H1 (cell line): ENCODE data around the gene PTPRD. TPM values are rescaled to one million over a fixed set of nuclear protein-coding genes. Genes with fewer than 3 reads are reported as not detected.

Source experiments
- CTCF ChIA-PET: fragments of 300-600 bp; sonication (Branson Sonifier 250); formaldehyde crosslinking; loops from one replicate; lab custom pipeline; 2021; ENCODE audit not compliant: partially characterized antibody; lab: Charles Lee
- POLR2A ChIA-PET: fragments of 300-600 bp; sonication (Branson Sonifier 250); formaldehyde crosslinking; loops from one replicate; lab custom pipeline; 2021; ENCODE audit warnings: inconsistent platforms; ENCODE audit not compliant: partially characterized antibody; lab: Charles Lee
- DNase-seq, 2 experiments: peaks; one replicate each; pipeline versions ENCODE4 v3.0.0 to v3.0.0-alpha.2; 2010 to 2022; ENCODE audit warnings: low spot score in 2 of 2, low read depth in 1 of 2, mixed read lengths in 1 of 2
- FAIRE-seq: peaks from 2 replicates; lab custom pipeline; 2011; peaks lifted over from hg19 to GRCh38; lab: Jason Lieb, UNC
- H2AFZ ChIP-seq: 2 replicates; pipeline ENCODE4 v1.8.1; 2012; ENCODE audit warnings: low read length, inconsistent platforms
- H2AK5ac ChIP-seq: 2 replicates; pipeline ENCODE4 v1.6.1; 2013; ENCODE audit warnings: low read depth, low read length
- H2BK120ac ChIP-seq: replicated peaks from 2 replicates; pipeline ENCODE3; 2013; ENCODE audit warnings: low read depth, low read length, inconsistent platforms
- H2BK12ac ChIP-seq: 2 replicates; pipeline ENCODE4 v1.6.1; 2013; ENCODE audit warnings: low read depth, low read length
- H2BK15ac ChIP-seq: 2 replicates; pipeline ENCODE4 v1.6.1; 2013; ENCODE audit warnings: low read length
- H2BK20ac ChIP-seq: 2 replicates; pipeline ENCODE4 v1.6.1; 2013; ENCODE audit warnings: low read length
- H2BK5ac ChIP-seq: 2 replicates; pipeline ENCODE4 v1.6.1; 2013; ENCODE audit warnings: low read depth, low read length
- H3K14ac ChIP-seq: 2 replicates; pipeline ENCODE4 v1.6.1; 2013; ENCODE audit warnings: inconsistent platforms; ENCODE audit not compliant: insufficient read length
- H3K18ac ChIP-seq: 2 replicates; pipeline ENCODE4 v1.6.1; 2013; ENCODE audit warnings: low read length; ENCODE audit errors: extremely low read depth
- H3K23ac ChIP-seq: 2 replicates; pipeline ENCODE4 v1.6.1; 2013; ENCODE audit warnings: inconsistent platforms; ENCODE audit not compliant: insufficient read length
- H3K23me2 ChIP-seq: 2 replicates; pipeline ENCODE4 v1.6.1; 2013; ENCODE audit warnings: low read depth, low read length
- H3K27ac ChIP-seq: 2 replicates; pipeline ENCODE4 v1.6.1; 2011; ENCODE audit warnings: low read depth, low read length, inconsistent platforms
- H3K27me3 ChIP-seq, 4 experiments: replicated peaks in 1 of 4; 1 replicate in 1 of 4; 2 replicates in 3 of 4; pipeline versions ENCODE4 v1.6.1 to v1.8.1; 2011 to 2013; ENCODE audit warnings: low read length in 3 of 4, mild to moderate bottlenecking in 3 of 4, inconsistent platforms in 2 of 4, mixed read lengths in 2 of 4, moderate library complexity in 1 of 4; ENCODE audit not compliant: control insufficient read depth in 3 of 4, insufficient read depth in 3 of 4; ENCODE audit errors: extremely low read depth in 1 of 4
- H3K36me3 ChIP-seq, 4 experiments: 2 replicates each; pipeline versions ENCODE4 v1.6.1 to v1.8.1; 2011 to 2013; ENCODE audit warnings: mild to moderate bottlenecking in 4 of 4, low read length in 3 of 4, moderate library complexity in 2 of 4, control low read depth in 1 of 4, inconsistent platforms in 1 of 4; ENCODE audit not compliant: insufficient read depth in 4 of 4, control insufficient read depth in 2 of 4
- H3K4ac ChIP-seq: replicated peaks from 2 replicates; pipeline ENCODE3; 2013; ENCODE audit warnings: low read length, low read depth, mixed read lengths, inconsistent platforms; ENCODE audit not compliant: insufficient read length
- H3K4me1 ChIP-seq, 4 experiments: replicated peaks in 1 of 4; 1 replicate in 1 of 4; 2 replicates in 3 of 4; pipeline versions ENCODE4 v1.6.1 to v1.8.1; 2011 to 2013; ENCODE audit warnings: low read length in 3 of 4, inconsistent platforms in 2 of 4, mixed read lengths in 1 of 4; ENCODE audit not compliant: insufficient read depth in 4 of 4, control insufficient read depth in 3 of 4
- H3K4me2 ChIP-seq, 2 experiments: 2 replicates each; pipeline versions ENCODE4 v1.6.1 to v1.8.1; 2011 to 2013; ENCODE audit warnings: low read depth in 2 of 2, low read length in 2 of 2, control low read depth in 1 of 2, inconsistent platforms in 1 of 2, mild to moderate bottlenecking in 1 of 2; ENCODE audit not compliant: insufficient read depth in 1 of 2
- H3K4me3 ChIP-seq, 4 experiments: fragments of 200-600, 300-600 bp in 1 of 4; sonication (generic), shearing (Covaris generic), sonication (Bioruptor Twin) in 1 of 4; 2 replicates each; pipeline versions ENCODE4 v1.5.1 to v1.8.1; 2011 to 2016; ENCODE audit warnings: low read length in 4 of 4, low read depth in 3 of 4, control low read depth in 2 of 4, inconsistent platforms in 2 of 4, mild to moderate bottlenecking in 2 of 4, mixed read lengths in 1 of 4, moderate library complexity in 1 of 4; ENCODE audit not compliant: insufficient read depth in 2 of 4; ENCODE audit errors: extremely low read depth in 1 of 4
- H3K56ac ChIP-seq: replicated peaks from 2 replicates; pipeline ENCODE3; 2013; ENCODE audit warnings: low read depth, mild to moderate bottlenecking, mixed read lengths, low read length, inconsistent platforms; ENCODE audit not compliant: insufficient read length
- H3K79me1 ChIP-seq: 2 replicates; pipeline ENCODE4 v1.6.1; 2013; ENCODE audit warnings: low read depth, low read length, control low read depth
- H3K79me2 ChIP-seq, 2 experiments: 2 replicates each; pipeline versions ENCODE4 v1.6.1 to v1.8.1; 2012 to 2013; ENCODE audit warnings: low read length in 2 of 2, mild to moderate bottlenecking in 2 of 2, inconsistent platforms in 1 of 2; ENCODE audit not compliant: insufficient read depth in 2 of 2, control insufficient read depth in 1 of 2
- H3K9ac ChIP-seq, 4 experiments: replicated peaks in 1 of 4; 1 replicate in 1 of 4; 2 replicates in 3 of 4; pipeline versions ENCODE4 v1.6.1 to v1.8.1; 2011 to 2013; ENCODE audit warnings: low read depth in 3 of 4, low read length in 3 of 4, control low read depth in 2 of 4, mild to moderate bottlenecking in 2 of 4, moderate library complexity in 2 of 4, inconsistent platforms in 1 of 4; ENCODE audit errors: extremely low read depth in 1 of 4
- H3K9me3 ChIP-seq, 2 experiments: 2 replicates each; pipeline versions ENCODE4 v1.6.1 to v1.8.1; 2012 to 2013; ENCODE audit warnings: mild to moderate bottlenecking in 2 of 2, moderate library complexity in 2 of 2, control low read depth in 1 of 2, inconsistent platforms in 1 of 2, low read depth in 1 of 2, low read length in 1 of 2, mixed read lengths in 1 of 2; ENCODE audit not compliant: insufficient read depth in 2 of 2
- H4K20me1 ChIP-seq, 2 experiments: replicated peaks in 1 of 2; 2 replicates each; pipeline versions ENCODE3 to v1.8.1; 2011 to 2013; ENCODE audit warnings: inconsistent platforms in 2 of 2, low read length in 2 of 2, mild to moderate bottlenecking in 1 of 2; ENCODE audit not compliant: insufficient read depth in 2 of 2, control insufficient read depth in 1 of 2
- H4K5ac ChIP-seq: 2 replicates; pipeline ENCODE4 v1.6.1; 2013; ENCODE audit warnings: low read length, low read depth, mixed read lengths, inconsistent platforms; ENCODE audit not compliant: insufficient read length
- H4K8ac ChIP-seq: 2 replicates; pipeline ENCODE4 v1.8.0; 2013; ENCODE audit warnings: mild to moderate bottlenecking, moderate library complexity, low read length, inconsistent platforms; ENCODE audit not compliant: insufficient read depth; ENCODE audit errors: extremely low read depth
- H4K91ac ChIP-seq: replicated peaks from 2 replicates; pipeline ENCODE3; 2013; ENCODE audit warnings: low read length, mixed read lengths, inconsistent platforms; ENCODE audit not compliant: insufficient read length
- TBP ChIP-seq: IDR thresholded peaks from 2 replicates; pipeline ENCODE4 v1.6.1; 2011; ENCODE audit warnings: low read depth, low read length, improper control_type of control experiment
- polyA plus RNA-seq, 7 experiments: library from polyadenylated mRNA; depleted of rRNA in 3 of 7; stranded (reverse) in 5 of 7; unstranded in 2 of 7; fragments of >200 nt in 5 of 7; fragments of 200-250 nt in 2 of 7; gene quantifications; 1 replicate in 5 of 7; 2 replicates in 1 of 7; 4 replicates in 1 of 7; pipeline versions ENCODE4 v1.2.1 to v1.2.3, GENCODE V29; 2011 to 2013; ENCODE audit warnings: missing spikeins in 2 of 7, mixed read lengths in 2 of 7
- total RNA-seq: library from RNA; stranded (reverse); fragmentation: NEBNext Ultra II Directional; extraction: Animal tissue kit (Norgen Biotek cat#: 25700); gene quantifications from 2 replicates; pipeline ENCODE4 v1.2.1, GENCODE V29; 2021

PTPRD gene
- total and polyA plus RNA-seq, 2 of the 8 experiments (the other 6 are each of a cell fraction or from before 2014, with no cell fraction given), result 17.2 to 77.0 TPM

DNA sequence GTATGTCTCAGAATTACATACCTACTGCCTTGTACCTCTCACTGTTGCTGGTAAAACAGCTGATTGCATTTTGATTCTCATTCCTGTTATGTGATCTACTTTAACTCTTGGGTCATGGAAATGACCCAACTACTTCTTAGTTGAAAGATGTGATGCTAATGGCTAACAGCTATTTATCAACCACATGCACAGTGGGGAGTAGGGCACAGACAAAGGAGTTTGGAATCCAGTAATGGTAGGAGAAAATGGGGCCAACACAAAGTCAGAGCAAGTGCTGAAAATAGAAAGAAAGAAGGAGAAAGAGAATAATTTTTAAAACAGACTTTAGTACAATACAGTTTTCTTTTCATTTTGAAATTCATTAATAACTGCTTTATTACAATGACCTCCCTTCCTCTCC is 241.0 kb downstream of the PTPRD start:
- H3K9ac ChIP-seq, result no peak overlapping the region
- H2BK120ac ChIP-seq, result no peak overlapping the region
- CTCF ChIA-PET, result no interaction called here
- H3K79me2 ChIP-seq, result no peaks in the 10 kb centered on the region
- H2BK15ac ChIP-seq, result no peak overlapping the region
- TF ChIP-seq TBP, result no peak
- FAIRE-seq, result no peak
- H4K8ac ChIP-seq, result no peak overlapping the region
- H3K9me3 ChIP-seq, result no peaks in the 10 kb centered on the region
- no peak overlapping the region for H3K23ac ChIP-seq
- no peaks in the 10 kb centered on the region for H4K20me1 ChIP-seq
- no peak for DNase-seq
- H3K14ac ChIP-seq, result no peak overlapping the region
- no peaks in the 10 kb centered on the region for H3K27me3 ChIP-seq
- H2AK5ac ChIP-seq, result no peak overlapping the region
- no peaks in the 10 kb centered on the region for H3K36me3 ChIP-seq
- no peak overlapping the region for H4K91ac ChIP-seq
- no peak overlapping the region for H2BK12ac ChIP-seq
- no peak overlapping the region for H3K18ac ChIP-seq
- no peak overlapping the region for H2AFZ ChIP-seq
- H2BK5ac ChIP-seq, result no peak overlapping the region
- no peaks in the 10 kb centered on the region for H3K79me1 ChIP-seq
- no peak overlapping the region for H3K4ac ChIP-seq
- POLR2A ChIA-PET, result no interaction called here
- peak overlapping the region in 1 of 4 experiments; percentile 1; a peak in 1 of 8 replicates for H3K4me3 ChIP-seq
- peaks cover 0 to 3% (median 0%) of the 10 kb centered on the region in 4 experiments; a peak in 1 of 7 replicates for H3K4me1 ChIP-seq
- H3K23me2 ChIP-seq, result no peaks in the 10 kb centered on the region
- H3K4me2 ChIP-seq, result no peak overlapping the region
- H4K5ac ChIP-seq, result no peak overlapping the region
- H2BK20ac ChIP-seq, result no peak overlapping the region
- no peak overlapping the region for H3K27ac ChIP-seq
- no peak overlapping the region for H3K56ac ChIP-seq
